ENCODE data around the gene CYP2A13.
"Not testable (repeated sequence)": the region's sequence is repeated elsewhere in the genome, so short reads cannot be mapped to it uniquely, and the experiment has no call there.

Gene CYP2A13

DNA sequence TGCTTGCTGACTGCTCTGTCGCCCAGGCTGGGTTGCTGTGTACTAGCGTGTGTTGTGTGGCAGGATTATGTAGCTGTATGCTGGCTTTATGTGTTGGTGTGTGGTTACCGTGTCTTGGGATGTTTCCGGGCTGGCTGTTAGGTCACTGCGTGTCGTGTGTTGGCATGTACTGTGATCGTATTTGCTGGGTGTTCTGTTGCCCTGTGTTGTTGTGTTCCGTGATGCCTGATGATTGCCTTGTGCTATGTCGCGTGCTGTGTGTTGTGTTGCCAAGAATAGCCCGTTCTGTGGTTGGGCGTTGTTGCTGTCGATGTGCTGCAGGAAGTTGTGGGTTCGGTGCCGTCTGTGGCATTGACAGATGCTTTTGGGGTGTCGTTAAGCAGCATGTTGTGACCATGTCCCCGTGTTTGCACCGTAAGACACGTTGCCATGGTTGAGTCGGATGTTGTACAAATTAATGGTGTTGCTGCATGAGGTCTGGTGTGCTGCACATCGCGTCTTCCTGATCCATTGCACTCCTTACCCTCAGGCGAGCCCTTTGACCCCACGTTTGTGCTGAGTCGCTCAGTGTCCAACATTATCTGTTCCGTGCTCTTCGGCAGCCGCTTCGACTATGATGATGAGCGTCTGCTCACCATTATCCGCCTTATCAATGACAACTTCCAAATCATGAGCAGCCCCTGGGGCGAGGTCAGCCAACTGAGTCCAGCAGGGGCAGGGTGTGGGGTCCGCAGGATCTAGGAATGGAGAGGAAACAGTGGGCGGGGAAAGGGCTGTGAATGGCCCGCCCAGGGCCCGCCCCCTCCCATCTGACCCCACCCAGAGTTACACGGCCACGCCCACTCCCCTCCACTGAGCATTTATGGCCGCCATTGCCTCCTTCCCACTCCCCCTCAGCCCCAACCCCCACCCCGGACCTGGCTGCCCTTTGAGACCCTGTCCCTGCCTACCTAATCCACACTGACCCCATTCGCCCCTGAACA, 33.0 kb downstream of the CYP2A13 start:
- DNase-seq = not testable (repeated sequence)

DNA sequence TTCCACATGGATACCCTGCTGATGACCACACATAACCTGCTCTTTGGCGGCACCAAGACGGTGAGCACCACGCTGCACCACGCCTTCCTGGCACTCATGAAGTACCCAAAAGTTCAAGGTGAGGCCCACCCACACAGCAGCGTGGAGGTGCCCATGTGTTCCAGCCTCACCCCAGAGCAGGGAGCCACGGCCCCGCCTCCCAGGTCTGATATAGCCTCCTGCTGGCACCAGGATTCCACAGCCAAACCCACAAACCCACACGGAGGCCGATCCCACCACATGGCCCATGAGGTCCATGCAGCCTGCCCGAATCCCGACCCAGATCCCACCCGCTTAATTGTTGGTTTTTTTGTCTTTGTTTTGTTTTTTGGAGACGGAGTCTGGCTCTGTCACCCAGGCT, 34.6 kb downstream of the CYP2A13 start:
- not testable (repeated sequence) for DNase-seq

DNA sequence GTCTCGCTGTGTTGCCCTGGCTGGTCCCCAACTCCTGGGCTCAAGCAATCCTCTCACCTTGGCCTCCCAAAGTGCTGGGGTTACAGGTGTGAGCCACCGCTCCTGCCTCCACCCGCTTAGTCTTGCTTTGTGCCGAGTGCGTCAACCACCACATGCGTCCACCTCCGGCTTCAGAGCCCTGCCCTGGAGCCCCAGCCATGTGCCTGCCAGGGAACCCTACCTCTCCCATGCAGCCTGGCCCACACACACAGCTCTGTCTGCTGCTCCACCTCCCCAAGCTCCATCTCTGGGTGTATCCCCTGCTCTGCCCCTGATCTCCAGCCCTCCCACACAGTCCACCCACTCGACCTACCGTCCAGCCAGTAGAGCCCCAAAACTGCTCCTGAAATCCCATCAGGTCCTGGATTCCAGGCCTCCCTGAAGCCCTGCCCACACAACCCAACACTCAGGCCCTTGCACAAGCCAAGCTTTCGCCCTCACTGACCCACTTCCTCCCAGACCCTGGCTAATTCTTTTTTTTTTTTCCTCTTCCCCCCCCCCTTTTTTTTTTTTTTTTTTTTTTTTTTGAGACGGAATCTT, 35.6 kb downstream of the CYP2A13 start:
- DNase-seq = no peak

DNA sequence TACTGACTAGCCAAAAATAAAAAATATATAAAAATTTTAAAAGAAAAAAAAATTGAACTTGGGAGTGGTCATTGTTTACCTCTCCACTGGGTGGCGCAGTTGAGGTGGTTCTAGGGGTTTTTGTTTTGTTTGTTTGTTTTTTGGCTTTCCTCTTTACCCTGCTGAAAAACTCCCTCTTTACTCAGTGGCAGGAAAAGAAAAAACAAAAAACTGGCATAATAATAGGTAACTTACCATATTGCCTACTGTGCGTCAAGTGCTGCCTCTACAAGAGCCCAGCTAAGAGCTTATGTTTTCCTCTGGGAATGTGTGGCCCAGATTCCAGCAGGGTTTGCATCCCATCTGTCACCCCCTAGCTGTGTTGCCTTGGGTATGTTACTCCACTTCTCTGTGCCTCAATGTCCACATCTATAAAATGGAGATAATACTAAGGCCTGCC, 38.5 kb downstream of the CYP2A13 start:
- DNase-seq = peak in 1 of 56 donors; percentile 1

DNA sequence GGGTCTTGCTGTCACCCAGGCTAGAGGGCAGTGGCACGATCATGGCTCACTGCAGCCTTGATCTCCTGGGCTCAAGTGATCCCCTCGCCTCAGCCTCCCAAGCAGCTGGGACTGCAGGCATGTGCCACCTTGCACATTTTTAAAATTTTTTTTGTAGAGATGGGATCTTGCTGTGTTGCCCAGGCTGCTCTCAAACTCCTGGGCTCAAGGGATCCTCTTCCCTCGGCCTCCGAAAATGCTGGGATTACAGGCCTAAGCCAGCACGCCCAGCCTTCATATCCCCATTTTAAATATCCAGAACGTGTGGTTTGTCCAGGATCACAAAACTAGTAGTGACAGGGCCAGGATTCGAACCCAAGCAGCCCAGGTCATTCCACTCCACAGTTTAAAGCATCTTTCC, 39.1 kb downstream of the CYP2A13 start:
- DNase-seq = not testable (repeated sequence)

DNA sequence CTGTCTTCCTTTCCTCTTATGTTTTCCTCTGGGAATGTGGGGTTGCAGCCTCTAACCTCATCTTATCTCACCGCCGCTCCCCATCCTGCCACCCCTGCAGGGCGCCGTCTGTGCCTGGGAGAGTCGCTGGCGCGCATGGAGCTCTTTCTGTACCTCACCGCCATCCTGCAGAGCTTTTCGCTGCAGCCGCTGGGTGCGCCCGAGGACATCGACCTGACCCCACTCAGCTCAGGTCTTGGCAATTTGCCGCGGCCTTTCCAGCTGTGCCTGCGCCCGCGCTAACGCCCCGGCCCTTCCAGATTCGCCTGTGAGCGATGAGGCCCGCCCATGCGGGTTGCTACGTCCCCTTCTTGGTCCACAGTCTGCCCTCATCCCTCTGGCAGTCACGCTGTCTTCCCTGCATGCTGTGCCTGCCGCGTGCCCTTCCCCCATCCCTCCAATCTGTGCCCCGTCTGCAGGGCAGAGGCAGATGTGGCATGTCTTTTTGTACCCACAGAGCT, 39.6 kb downstream of the CYP2A13 start:
- peak in 25 of 56 donors; percentile 0 to 54 (median 19) for DNase-seq

DNA sequence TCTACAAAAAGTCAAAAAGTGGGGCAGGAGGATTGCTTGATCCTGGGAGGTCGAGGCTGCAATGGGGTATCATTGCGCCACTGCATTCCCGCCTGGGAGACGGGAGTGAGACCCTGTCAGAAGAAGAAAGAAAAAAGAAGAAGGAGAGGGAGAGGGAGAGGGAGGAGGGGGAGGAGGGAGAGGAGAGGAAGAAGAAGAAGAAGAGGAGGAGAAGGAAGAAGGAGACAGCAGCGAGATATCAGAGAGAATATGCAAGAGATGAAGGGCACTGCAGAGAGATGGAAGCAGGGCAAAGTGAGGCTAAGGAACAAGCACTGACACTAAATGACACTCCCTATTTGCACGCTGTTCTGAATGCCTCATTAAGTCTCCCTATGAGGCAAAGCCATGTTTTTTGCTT, 40.4 kb downstream of the CYP2A13 start:
- no peak for DNase-seq

DNA sequence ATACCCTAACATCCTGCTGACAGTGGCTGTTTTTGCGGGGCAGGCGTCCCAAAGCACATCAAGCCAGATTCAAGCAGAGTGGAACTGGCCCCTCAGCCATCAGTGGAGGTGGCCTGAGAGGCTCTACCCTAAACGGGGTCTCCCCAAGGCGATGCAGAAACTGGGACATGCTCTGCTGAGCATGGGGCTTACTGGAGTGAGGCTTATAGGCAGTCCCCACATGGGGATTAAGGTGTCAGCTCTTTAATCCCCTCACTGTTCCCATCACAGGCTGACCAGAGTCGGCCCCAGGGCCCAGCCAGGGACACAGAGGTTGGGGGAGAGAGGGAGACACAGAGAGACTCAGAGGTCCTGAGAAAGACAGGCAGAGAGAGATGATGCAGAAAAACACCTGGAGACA, 42.9 kb downstream of the CYP2A13 start:
- no peak for DNase-seq

DNA sequence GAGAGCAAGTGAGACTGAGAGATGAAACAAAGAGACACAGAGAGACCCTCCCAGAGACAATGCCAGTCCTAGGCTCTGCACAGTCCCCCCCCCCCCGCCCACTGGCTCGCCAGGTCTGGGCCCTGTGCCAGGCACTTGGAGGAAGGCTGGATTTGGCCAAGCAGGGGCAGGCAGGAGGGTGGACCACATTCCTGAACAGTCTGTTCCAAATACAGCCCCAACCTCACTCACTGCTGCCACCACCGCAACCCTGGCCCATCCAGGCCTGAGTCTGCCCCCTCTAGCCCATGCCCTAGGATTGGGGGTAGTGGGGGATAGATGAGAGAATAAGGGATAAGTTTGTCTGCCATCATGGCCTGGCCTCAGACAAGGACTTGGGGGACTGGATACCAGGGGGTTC, 45.0 kb downstream of the CYP2A13 start:
- DNase-seq = no peak

DNA sequence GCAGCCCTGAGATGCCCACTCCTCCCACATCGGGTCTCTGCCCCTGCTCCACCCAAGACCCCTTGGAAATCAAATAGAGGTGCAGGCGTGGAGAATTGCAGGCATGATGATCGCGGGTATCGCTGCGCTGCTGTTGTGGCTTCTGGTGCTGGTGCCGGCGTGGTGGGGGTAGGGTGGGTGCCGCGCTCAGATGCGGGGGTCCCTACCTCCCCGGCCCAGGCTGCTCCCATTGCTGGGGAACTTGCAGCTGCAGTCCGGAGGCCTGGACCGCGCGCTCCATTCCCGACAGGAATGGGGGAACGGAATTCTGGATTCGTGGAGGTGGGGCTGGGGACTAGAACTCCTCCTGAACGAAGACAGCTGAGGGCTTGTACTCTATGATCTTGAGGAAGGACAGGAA, 46.4 kb downstream of the CYP2A13 start:
- DNase-seq = no peak

DNA sequence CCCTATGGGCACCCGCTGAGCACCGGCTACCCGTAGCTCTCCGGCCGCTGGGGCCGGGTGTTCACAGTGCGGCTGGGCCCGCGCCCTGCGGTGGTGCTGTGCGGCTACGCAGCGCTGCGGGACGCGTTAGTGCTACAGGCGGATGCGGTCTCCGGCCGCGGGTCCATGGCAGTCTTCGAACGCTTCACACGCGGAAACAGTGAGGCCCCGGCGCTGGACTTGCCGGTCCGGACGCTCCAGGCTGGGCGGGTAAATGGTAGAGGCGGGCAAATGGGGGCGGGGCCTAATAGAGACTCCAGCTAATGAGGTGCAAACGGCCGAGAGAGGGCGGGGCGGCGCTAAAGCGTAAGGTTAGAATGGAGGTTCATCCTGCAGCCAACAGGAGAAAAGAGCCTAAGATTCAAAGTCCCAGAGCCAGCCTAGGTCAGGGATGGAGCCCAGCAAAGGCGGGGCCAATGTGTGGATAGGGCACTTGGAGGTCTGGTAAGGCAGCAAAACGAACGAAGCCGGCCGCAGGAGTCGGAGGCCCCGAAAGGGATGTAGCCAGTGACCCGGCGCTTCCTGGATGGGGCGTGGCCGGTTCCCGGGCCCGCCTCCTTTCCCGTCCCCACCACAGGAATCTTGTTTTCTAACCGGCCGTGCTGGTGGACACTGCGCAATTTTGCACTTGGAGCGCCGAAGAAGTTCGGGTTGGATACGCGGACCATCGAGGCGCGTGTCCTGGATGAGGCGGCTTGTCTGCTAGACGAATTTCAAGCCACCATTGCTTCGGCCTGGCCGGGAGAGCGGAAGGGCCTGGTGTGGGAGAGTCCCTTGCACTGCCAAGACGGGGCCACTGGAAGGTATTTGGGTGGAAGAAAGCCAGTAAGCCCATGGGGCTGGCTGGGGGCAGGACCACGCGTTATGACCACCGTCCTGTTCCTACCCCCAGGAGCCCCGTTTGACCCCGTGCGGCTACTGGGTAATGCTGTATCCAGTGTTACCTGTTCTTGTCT, 47.4 kb downstream of the CYP2A13 start:
- DNase-seq = peak in 33 of 56 donors; percentile 2 to 63 (median 17)

DNA sequence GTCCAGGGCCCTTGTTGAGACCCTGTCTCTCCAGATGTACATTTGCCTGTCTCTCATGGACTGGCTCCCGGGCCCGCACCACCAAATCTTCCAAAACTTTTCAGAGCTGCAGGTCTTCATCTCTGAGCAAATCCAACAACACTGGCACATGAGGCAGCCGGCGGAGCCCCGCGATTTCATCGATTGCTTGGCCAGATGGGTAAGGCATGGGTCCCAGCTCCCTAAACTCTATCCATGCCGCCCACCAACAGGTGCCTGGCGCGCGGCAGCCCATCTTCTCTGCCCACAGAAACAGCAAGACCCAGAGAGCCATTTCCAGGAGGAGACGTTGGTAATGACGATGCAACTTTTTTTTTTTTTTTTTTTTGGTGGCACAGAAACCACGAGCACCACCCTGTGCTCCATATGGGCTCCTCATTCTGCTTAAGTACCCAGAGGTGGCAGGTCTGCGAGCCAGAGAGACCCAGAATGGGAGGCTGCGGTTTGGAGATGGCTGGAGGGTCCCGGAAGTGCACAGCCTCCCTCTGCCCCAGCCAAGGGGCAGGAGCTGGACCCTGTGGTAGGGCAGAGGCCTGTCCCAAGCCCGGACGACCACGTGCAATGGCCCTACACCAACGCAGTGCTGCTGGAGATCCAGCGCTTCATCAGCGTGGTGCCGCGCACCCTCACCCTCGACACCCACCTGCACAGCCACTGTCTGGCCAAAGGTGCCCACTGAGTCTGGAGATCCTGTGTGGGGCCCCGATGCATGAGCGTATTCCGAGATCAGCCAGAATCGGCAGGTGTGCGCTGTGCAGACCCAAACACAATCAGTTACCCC, 48.6 kb downstream of the CYP2A13 start:
- DNase-seq = no peak

DNA sequence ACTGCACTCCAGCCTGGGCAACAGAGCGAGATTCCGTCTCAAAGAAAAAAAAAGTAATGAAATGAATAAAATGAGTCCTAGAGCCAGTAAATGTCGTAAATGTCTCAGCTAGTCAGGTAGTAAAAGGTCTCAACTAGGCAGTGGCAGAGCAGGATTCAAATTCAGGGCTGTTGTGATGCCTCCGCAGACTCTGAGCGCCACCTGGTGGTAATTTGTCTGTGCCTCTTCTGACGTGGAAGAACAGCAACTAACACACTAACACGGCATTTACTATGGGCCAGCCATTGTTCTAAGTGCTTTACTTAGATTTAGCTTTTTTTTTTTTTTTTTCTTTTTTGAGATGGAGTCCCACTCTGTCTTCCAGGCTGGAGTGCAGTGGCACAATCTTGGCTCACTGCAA, 56.2 kb downstream of the CYP2A13 start:
- DNase-seq = peak in 40 of 56 donors; percentile 0 to 88 (median 18)

Measured in amygdala (tissue), 56 donors.